ENCODE measurements around the gene MFRP.

GRCh38 chr11:119377112-119377901 is 30.8 kb upstream of the MFRP start:
- TF ChIP-seq POLR2AphosphoS5 (IDR thresholded peaks at IDR 0.05; ENCODE audit: borderline replicate concordance, low read depth, low read length) = no peak
- TF ChIP-seq EZH2 (IDR thresholded peaks at IDR 0.05) = no peak

All from SK-N-MC (cell line).